Activated naive CD4-positive, alpha-beta T cell treated with Interleukin-2 at 50 U/mL for 16 hours (primary cell): Measurements from ENCODE around the gene TEAD4.
A peak's percentile ranks its signal among the peaks of the same experiment; 100 is the strongest.

Experiments used
- DNase-seq: peaks from one replicate; pipeline ENCODE4 v3.0.0-alpha.2; 2020

The TEAD4 gene

GRCh38 chr12:2959192-2959504 is at the start of gene TEAD4:
TEAD4 (plus strand) TSS chr12:2959397.
- DNase-seq, result no peak

- DNase-seq, result no peak
Observed at GRCh38 chr12:2912216-2912575, 47.0 kb upstream of the TEAD4 start.

GRCh38 chr12:2919249-2919648 is 39.9 kb upstream of the TEAD4 start:
- DNase-seq, result no peak

GRCh38 chr12:2922329-2922728 is 36.9 kb upstream of the TEAD4 start:
- DNase-seq, result no peak

- DNase-seq, result no peak
Observed at GRCh38 chr12:2923057-2923456, 36.1 kb upstream of the TEAD4 start.

GRCh38 chr12:2924019-2924418 is 35.2 kb upstream of the TEAD4 start:
- DNase-seq, result no peak

- DNase-seq, result no peak
Observed at GRCh38 chr12:2925322-2925995, 33.7 kb upstream of the TEAD4 start.

- DNase-seq, result no peak
Observed at GRCh38 chr12:2930865-2931264, 28.3 kb upstream of the TEAD4 start.

- no peak for DNase-seq
Observed at GRCh38 chr12:2933586-2933985, 25.6 kb upstream of the TEAD4 start.

GRCh38 chr12:2934371-2934770 is 24.8 kb upstream of the TEAD4 start:
- no peak for DNase-seq

GRCh38 chr12:2936301-2936700 is 22.9 kb upstream of the TEAD4 start:
- no peak for DNase-seq

- DNase-seq, result no peak
Observed at GRCh38 chr12:2937500-2937899, 21.7 kb upstream of the TEAD4 start.

- no peak for DNase-seq
Observed at GRCh38 chr12:2939191-2939590, 20.0 kb upstream of the TEAD4 start.

GRCh38 chr12:2940564-2940963 is 18.6 kb upstream of the TEAD4 start:
- no peak for DNase-seq

- no peak for DNase-seq
Observed at GRCh38 chr12:2941524-2941923, 17.7 kb upstream of the TEAD4 start.

- DNase-seq, result peak; percentile 51
Observed at GRCh38 chr12:2944401-2945047, 14.7 kb upstream of the TEAD4 start.

GRCh38 chr12:2949411-2949810 is 9.8 kb upstream of the TEAD4 start:
- no peak for DNase-seq

GRCh38 chr12:2955888-2956287 is 3.3 kb upstream of the TEAD4 start:
- no peak for DNase-seq

GRCh38 chr12:2957816-2958431 is 1.3 kb upstream of the TEAD4 start:
- no peak for DNase-seq

GRCh38 chr12:2958432-2959191 is 585 bp upstream of the TEAD4 start:
- no peak for DNase-seq

GRCh38 chr12:2959505-2960389 is 550 bp downstream of the TEAD4 start:
- DNase-seq, result no peak

- peak; percentile 9 for DNase-seq
Observed at GRCh38 chr12:2960390-2960956, 1.3 kb downstream of the TEAD4 start.
